Urinary bladder (tissue), 4 donors: ENCODE measurements around the gene SORCS1. TPM values are rescaled to one million over a fixed set of nuclear protein-coding genes. Genes with fewer than 3 reads are reported as not detected.

Experiments
- DNase-seq: peaks from one replicate; pipeline ENCODE4 v3.0.0-alpha.2; 2015; ENCODE audit errors: extremely low spot score
- H3K27ac ChIP-seq: one replicate; pipeline ENCODE4 v1.5.1; 2013; ENCODE audit warnings: low read depth, mild to moderate bottlenecking, moderate library complexity
- H3K36me3 ChIP-seq: one replicate; pipeline ENCODE4 v1.6.1; 2013; ENCODE audit warnings: mild to moderate bottlenecking, moderate library complexity; ENCODE audit not compliant: insufficient read depth
- H3K4me1 ChIP-seq: one replicate; pipeline ENCODE4 v1.6.1; 2013; ENCODE audit warnings: mild to moderate bottlenecking, moderate library complexity; ENCODE audit not compliant: insufficient read depth
- H3K4me3 ChIP-seq: one replicate; pipeline ENCODE4 v1.5.1; 2013; ENCODE audit warnings: low read depth, low read length
- WGBS: extraction: QIAGEN DNeasy Blood & Tissue Kit; methylation state at CpG from one replicate; pipeline ENCODE4 v1.1.7; 2013; 5-methylcytosine and 5-hydroxymethylcytosine counted together
- polyA plus RNA-seq: library from polyadenylated mRNA; stranded (reverse); fragments of 200-250 nt; gene quantifications from one replicate; pipeline ENCODE4 v1.2.3, GENCODE V29; 2013
- total RNA-seq: library from RNA; depleted of rRNA; stranded (reverse); fragments of >200 nt; gene quantifications from one replicate; pipeline ENCODE4 v1.2.3, GENCODE V29; 2014
- donor health status: healthy with polysubstance abuse.
- donor health status: healthy.

Gene SORCS1
- total and polyA plus RNA-seq, 2 donors: 9.3 to 14.8 TPM

DNA sequence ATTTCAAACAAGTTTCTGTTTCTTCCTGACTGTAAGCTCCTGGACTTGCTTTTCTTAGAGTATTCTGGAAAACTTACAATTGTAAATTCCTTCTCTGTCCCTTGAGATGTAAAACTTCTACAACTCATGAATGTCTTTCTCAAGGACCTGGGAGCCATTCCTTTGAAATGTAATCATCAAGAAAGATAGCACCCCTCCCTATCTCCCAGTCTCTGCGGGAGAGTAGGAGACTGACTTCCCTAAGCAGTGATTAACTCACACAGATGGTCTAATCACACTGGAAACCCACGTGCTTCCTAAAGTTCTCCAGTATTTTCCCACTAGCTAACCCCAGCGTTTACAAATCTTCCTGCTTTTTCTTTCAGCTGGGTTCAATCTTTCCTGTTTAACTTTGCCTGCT, 549.4 kb downstream of the SORCS1 start:
- Histone ChIP-seq H3K27ac (no peak overlapping the region), H3K4me3 (no peak overlapping the region), H3K4me1 (no peaks in the 10 kb centered on the region), H3K36me3 (no peaks in the 10 kb centered on the region)
- WGBS: 9% methylated on average over 3 of the region's 3 CpGs
- DNase-seq: no peak

- no peak for DNase-seq
- Histone ChIP-seq H3K4me1 (no peaks in the 10 kb centered on the region), H3K4me3 (no peak overlapping the region), H3K36me3 (no peaks in the 10 kb centered on the region), H3K27ac (no peak overlapping the region)
- WGBS: 65% methylated on average over 5 of the region's 5 CpGs
Measured at GRCh38 chr10:106614293-106614692, 550.2 kb downstream of the SORCS1 start.

GRCh38 chr10:106612381-106612780, 552.1 kb downstream of the SORCS1 start:
- Histone ChIP-seq H3K4me1 (no peaks in the 10 kb centered on the region), H3K36me3 (no peaks in the 10 kb centered on the region), H3K27ac (no peak overlapping the region), H3K4me3 (no peak overlapping the region)
- DNase-seq: no peak
- 93% methylated on average over 6 of the region's 6 CpGs for WGBS

DNA sequence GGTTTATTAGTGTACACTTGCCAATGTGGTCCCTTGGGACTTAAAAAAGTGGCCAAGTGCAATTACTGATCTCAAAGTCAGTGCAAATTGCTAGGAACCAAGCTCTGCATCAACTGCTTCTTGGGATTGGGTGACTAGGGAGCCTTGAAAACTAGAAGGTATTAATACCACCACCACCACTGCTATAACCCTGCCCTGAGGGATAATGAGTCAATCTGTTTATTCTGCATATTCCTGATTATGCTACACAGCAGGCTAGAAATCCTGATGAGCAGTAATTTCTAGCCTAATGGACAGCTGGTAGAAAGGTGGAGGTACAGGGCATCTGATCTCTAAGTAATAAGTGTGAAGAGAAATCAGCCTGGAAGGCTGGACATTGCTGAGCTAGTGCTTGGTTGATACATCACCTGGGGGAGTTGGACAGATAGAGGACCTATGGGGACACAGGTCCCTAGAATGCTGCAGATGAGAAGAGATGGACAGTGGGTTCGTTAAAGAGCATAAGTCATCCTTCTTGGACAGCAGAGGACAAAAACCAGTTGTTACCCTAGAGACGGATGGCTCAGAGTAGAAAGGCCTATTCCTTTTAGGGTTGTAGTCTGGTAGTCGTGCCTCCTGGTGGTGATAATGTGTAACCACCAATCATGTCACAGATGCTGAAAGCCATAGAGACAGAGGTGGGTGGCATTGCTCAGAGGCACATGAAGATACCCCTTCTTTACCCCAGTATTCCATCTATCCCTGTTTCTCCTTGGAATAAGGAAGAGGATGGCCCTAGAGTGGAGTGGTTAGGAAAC, 554.8 kb downstream of the SORCS1 start:
- Histone ChIP-seq H3K4me3 (no peak overlapping the region), H3K4me1 (no peaks in the 10 kb centered on the region), H3K36me3 (no peaks in the 10 kb centered on the region), H3K27ac (no peak overlapping the region)
- 73% methylated on average over 3 of the region's 3 CpGs for WGBS
- DNase-seq: no peak

GRCh38 chr10:106608066-106608465, 556.4 kb downstream of the SORCS1 start:
- 86% methylated on average over 1 of the region's 1 CpG for WGBS
- Histone ChIP-seq H3K4me3 (no peak overlapping the region), H3K4me1 (no peaks in the 10 kb centered on the region), H3K27ac (no peak overlapping the region), H3K36me3 (no peaks in the 10 kb centered on the region)
- no peak for DNase-seq

GRCh38 chr10:106595281-106595680, 569.2 kb downstream of the SORCS1 start:
- 86% methylated on average over 4 of the region's 4 CpGs for WGBS
- no peak overlapping the region for H3K27ac ChIP-seq
- no peaks in the 10 kb centered on the region for H3K36me3 ChIP-seq
- H3K4me3 ChIP-seq: no peak overlapping the region
- no peak for DNase-seq
- no peaks in the 10 kb centered on the region for H3K4me1 ChIP-seq

DNA sequence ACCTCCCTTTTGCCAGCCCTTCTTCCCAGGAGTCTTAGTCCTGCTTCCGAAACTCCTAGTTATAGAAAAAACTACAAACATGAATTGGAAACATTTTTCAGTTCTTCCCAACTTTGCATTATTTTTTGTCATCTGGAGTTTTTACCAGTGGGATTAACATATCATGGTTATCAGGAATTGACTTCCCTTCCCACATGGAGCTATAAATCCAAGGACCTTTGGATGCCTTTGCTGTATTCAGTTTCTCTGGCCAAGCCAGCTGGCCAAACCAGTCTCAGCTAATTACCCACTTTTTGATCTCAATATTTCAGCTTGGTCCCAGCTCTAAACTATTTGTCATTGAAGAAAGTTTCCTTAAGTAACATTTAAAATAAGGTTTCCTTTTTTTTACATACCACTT, 570.6 kb downstream of the SORCS1 start:
- Histone ChIP-seq H3K4me1 (no peaks in the 10 kb centered on the region), H3K36me3 (no peaks in the 10 kb centered on the region), H3K4me3 (no peak overlapping the region), H3K27ac (no peak overlapping the region)
- no peak for DNase-seq
- WGBS: 70% methylated on average over 1 of the region's 1 CpG

DNA sequence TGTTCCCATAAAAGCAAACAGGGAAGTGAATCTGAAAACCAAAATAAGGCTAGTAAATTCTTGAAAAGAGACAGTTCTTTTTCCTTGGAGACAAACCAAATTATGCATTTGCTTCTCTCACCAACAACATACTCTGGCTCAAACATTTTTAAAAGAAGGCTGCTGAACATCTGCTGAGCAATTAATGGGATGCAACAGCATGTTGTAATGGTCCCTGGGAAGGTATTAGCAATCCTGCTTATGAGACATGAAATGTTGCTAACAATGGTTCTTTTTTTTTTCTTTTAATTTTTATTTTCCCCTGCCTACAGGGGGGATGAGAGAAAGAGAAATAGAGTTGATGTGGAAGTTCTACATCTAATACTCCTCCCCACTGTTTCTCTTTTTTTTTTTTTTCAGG, 572.1 kb downstream of the SORCS1 start:
- Histone ChIP-seq H3K4me3 (no peak overlapping the region), H3K36me3 (no peaks in the 10 kb centered on the region), H3K4me1 (no peaks in the 10 kb centered on the region), H3K27ac (no peak overlapping the region)
- DNase-seq: no peak

DNA sequence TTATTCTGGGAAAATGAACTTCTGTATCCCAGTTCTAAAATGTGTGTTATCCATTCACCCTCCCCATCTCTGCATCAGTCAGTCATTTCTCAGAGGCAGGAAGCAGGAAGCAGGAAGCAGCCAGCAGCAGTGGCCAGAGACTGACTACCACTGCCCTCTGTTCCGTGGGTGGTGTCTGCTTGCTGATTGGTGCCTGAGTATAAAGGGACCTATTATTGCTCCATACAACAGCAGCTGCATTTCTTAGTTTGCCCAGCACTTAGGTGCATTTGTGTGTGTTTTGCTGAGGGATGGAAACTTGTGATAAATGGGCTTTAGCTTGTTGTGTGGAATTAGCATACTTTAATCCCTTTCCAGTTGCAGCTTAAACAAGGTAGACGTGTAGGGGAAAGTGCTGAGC, 582.2 kb downstream of the SORCS1 start:
- no peak overlapping the region for H3K4me3 ChIP-seq
- no peak overlapping the region for H3K27ac ChIP-seq
- no peaks in the 10 kb centered on the region for H3K4me1 ChIP-seq
- no peaks in the 10 kb centered on the region for H3K36me3 ChIP-seq
- 51% methylated on average over 2 of the region's 2 CpGs for WGBS
- no peak for DNase-seq

GRCh38 chr10:106577756-106578155, 586.8 kb downstream of the SORCS1 start:
- no peak overlapping the region for H3K4me3 ChIP-seq
- H3K27ac ChIP-seq: no peak overlapping the region
- WGBS: 43% methylated on average over 2 of the region's 2 CpGs
- DNase-seq: no peak
- no peaks in the 10 kb centered on the region for H3K36me3 ChIP-seq
- H3K4me1 ChIP-seq: no peaks in the 10 kb centered on the region

DNA sequence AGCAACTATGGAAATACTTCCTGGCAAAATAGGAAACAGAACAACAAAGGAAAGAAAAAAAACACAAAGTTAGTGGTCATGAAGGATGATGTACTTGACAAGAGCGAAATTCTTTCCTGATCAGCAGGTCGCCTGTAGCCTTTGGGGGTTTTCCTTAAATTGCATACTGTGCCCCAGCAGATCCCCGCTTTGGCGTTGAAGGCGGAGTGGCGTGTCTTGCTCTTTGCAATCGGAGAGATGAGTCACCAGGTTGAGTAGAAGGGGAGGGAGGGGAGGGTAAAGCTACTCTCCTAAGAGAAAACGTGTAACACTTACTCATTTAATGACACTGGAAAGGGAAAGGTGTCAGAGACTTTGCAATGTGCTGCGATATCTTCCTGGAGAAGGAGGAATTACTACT, 587.2 kb downstream of the SORCS1 start:
- Histone ChIP-seq H3K27ac (no peak overlapping the region), H3K4me1 (no peaks in the 10 kb centered on the region), H3K4me3 (no peak overlapping the region), H3K36me3 (no peaks in the 10 kb centered on the region)
- 69% methylated on average over 9 of the region's 9 CpGs for WGBS
- no peak for DNase-seq

DNA sequence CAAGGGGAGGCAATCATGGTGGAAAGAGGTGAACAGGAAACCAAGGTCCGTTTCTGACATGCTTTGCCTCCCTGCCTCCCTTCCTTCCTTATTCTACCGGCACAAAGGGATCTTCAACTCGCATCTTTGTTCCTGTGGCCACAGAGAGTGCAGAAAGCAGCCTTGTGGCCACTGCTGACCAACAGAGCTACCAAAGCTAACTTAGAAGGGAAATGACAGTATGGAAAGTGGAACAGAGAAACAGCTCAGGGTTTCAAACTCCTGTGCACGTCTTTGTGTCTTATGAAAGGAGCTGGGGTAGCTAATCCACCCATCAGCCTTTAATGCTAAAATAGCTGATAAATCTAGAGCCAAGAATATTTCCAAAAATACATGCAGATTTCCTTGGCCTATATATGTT, 588.0 kb downstream of the SORCS1 start:
- H3K27ac ChIP-seq: no peak overlapping the region
- no peak overlapping the region for H3K4me3 ChIP-seq
- no peak for DNase-seq
- no peaks in the 10 kb centered on the region for H3K4me1 ChIP-seq
- 71% methylated on average over 4 of the region's 4 CpGs for WGBS
- no peaks in the 10 kb centered on the region for H3K36me3 ChIP-seq

GRCh38 chr10:106573106-106573505, 591.4 kb downstream of the SORCS1 start:
- H3K36me3 ChIP-seq: no peaks in the 10 kb centered on the region
- H3K4me3 ChIP-seq: no peak overlapping the region
- no peaks in the 10 kb centered on the region for H3K4me1 ChIP-seq
- no peak for DNase-seq
- 62% methylated on average over 5 of the region's 5 CpGs for WGBS
- H3K27ac ChIP-seq: no peak overlapping the region

- Histone ChIP-seq H3K4me1 (no peaks in the 10 kb centered on the region), H3K27ac (no peak overlapping the region), H3K4me3 (no peak overlapping the region), H3K36me3 (no peaks in the 10 kb centered on the region)
- 39% methylated on average over 5 of the region's 5 CpGs for WGBS
- DNase-seq: no peak
Measured at GRCh38 chr10:106571192-106571946, 593.1 kb downstream of the SORCS1 start.
